IPS DF 6.9 (cell line): ENCODE data around the gene FIBCD1.
A peak's percentile ranks its signal among the peaks of the same experiment; 100 is the strongest.

Experiments used
- DNase-seq: peaks from one replicate; pipeline ENCODE4 v3.0.0-alpha.2; 2013; ENCODE audit warnings: low read depth, low spot score
- H3K27ac ChIP-seq: one replicate; pipeline ENCODE4 v1.5.1; 2013; ENCODE audit warnings: low read length, control low read depth
- H3K27me3 ChIP-seq: 2 replicates; pipeline ENCODE4 v1.6.1; 2013; ENCODE audit warnings: mild to moderate bottlenecking, low read length; ENCODE audit not compliant: control insufficient read depth, insufficient read depth
- H3K36me3 ChIP-seq: 2 replicates; pipeline ENCODE4 v1.6.1; 2013; ENCODE audit warnings: low read length; ENCODE audit not compliant: control insufficient read depth, insufficient read depth
- H3K4me1 ChIP-seq: 2 replicates; pipeline ENCODE4 v1.6.1; 2013; ENCODE audit warnings: low read length; ENCODE audit not compliant: control insufficient read depth, insufficient read depth
- H3K4me3 ChIP-seq: 2 replicates; pipeline ENCODE4 v1.5.1; 2013; ENCODE audit warnings: mild to moderate bottlenecking, low read length
- H3K9me3 ChIP-seq: 2 replicates; pipeline ENCODE4 v1.6.1; 2013; ENCODE audit warnings: low read length, inconsistent platforms; ENCODE audit not compliant: control insufficient read depth, insufficient read depth
- WGBS: extraction: QIAGEN DNeasy Blood & Tissue Kit; methylation state at CpG from one replicate; pipeline ENCODE4 v1.1.7; 2013; ENCODE audit warnings: mixed read lengths, missing lambda C conversion rate; ENCODE audit not compliant: insufficient read length, insufficient coverage; 5-methylcytosine and 5-hydroxymethylcytosine counted together

Gene FIBCD1

DNA sequence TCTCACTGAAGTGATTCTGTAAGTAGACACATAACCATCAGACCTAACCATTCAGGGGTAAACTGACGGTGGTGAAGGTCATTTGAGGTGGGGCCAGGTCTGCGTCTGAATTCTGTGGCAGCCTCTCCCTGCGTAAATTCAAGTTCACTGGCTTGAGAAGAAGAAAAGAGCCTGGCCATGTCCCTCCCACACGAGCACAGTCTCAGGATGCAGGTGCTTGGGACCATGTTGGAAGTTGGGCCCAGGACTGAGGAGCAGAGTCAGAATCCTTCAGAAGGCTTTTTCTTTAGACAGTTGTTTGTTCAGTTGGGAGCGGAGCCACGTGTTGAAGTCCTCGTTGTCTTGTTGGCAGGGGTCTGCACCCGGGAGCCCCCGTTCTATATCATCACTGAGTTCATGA is 66.5 kb downstream of the FIBCD1 start:
- H3K4me1 ChIP-seq: no peaks in the 10 kb centered on the region
- no peak overlapping the region for H3K4me3 ChIP-seq
- DNase-seq: no peak
- WGBS: no CpG with 5 or more reads among the region's 9 CpGs
- H3K27me3 ChIP-seq: no peaks in the 10 kb centered on the region
- H3K36me3 ChIP-seq: peaks cover 28% of the 10 kb centered on the region
- no peaks in the 10 kb centered on the region for H3K9me3 ChIP-seq
- no peak overlapping the region for H3K27ac ChIP-seq

- Histone ChIP-seq H3K4me1 (no peaks in the 10 kb centered on the region), H3K27me3 (no peaks in the 10 kb centered on the region), H3K36me3 (peaks cover 28% of the 10 kb centered on the region), H3K4me3 (no peak overlapping the region), H3K9me3 (no peaks in the 10 kb centered on the region), H3K27ac (no peak overlapping the region)
- WGBS: no CpG with 5 or more reads among the region's 15 CpGs
- no peak for DNase-seq
Measured at GRCh38 chr9:130872093-130872492, 67.0 kb downstream of the FIBCD1 start.

- H3K27ac ChIP-seq: no peak overlapping the region
Measured at GRCh38 chr9:130871395-130872062, 67.5 kb downstream of the FIBCD1 start.

GRCh38 chr9:130870491-130871381 is 68.3 kb downstream of the FIBCD1 start:
- no peak overlapping the region for H3K4me3 ChIP-seq
- WGBS: no CpG with 5 or more reads among the region's 17 CpGs
- peaks cover 28% of the 10 kb centered on the region for H3K36me3 ChIP-seq
- H3K4me1 ChIP-seq: no peaks in the 10 kb centered on the region
- H3K27ac ChIP-seq: no peak overlapping the region
- no peaks in the 10 kb centered on the region for H3K9me3 ChIP-seq
- DNase-seq: no peak
- H3K27me3 ChIP-seq: no peaks in the 10 kb centered on the region

More at GRCh38 chr9:130871395-130872062, 67.5 kb downstream of the FIBCD1 start:
- Histone ChIP-seq H3K27me3 (no peaks in the 10 kb centered on the region), H3K4me1 (no peaks in the 10 kb centered on the region), H3K36me3 (peaks cover 28% of the 10 kb centered on the region), H3K4me3 (no peak overlapping the region), H3K9me3 (no peaks in the 10 kb centered on the region)
- no peak for DNase-seq
- whole genome bisulfite sequencing: no CpG with 5 or more reads among the region's 10 CpGs

- DNase-seq: no peak
- H3K27me3 ChIP-seq: no peaks in the 10 kb centered on the region
- no peak overlapping the region for H3K4me3 ChIP-seq
- no CpG with 5 or more reads among the region's 8 CpGs for WGBS
- no peak overlapping the region for H3K27ac ChIP-seq
- no peaks in the 10 kb centered on the region for H3K9me3 ChIP-seq
- peaks cover 24% of the 10 kb centered on the region for H3K36me3 ChIP-seq
- no peaks in the 10 kb centered on the region for H3K4me1 ChIP-seq
Measured at GRCh38 chr9:130869250-130869649, 69.8 kb downstream of the FIBCD1 start.

DNA sequence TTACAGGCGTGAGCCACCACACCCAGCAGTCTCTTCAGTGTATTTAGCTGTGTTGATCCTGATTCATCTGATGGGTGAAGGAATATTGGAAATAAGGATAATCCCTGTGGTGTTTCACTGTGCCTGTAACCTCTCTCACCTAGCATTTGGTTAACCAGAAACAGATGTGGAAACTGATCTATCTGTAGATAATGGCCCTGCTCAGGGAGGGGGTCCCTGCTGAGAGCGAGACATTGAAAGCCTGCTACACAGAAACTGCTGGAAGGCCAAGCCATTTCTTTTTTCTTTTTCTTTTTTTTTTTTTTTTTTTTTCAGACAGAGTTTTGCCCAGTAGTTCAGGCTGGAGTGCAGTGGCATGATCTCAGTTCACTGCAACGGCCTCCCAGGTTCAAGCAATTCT is 70.8 kb downstream of the FIBCD1 start:
- Histone ChIP-seq H3K36me3 (peaks cover 19% of the 10 kb centered on the region), H3K4me3 (no peak overlapping the region), H3K9me3 (no peaks in the 10 kb centered on the region), H3K4me1 (no peaks in the 10 kb centered on the region), H3K27ac (no peak overlapping the region), H3K27me3 (no peaks in the 10 kb centered on the region)
- no peak for DNase-seq
- WGBS: no CpG with 5 or more reads among the region's 3 CpGs

DNA sequence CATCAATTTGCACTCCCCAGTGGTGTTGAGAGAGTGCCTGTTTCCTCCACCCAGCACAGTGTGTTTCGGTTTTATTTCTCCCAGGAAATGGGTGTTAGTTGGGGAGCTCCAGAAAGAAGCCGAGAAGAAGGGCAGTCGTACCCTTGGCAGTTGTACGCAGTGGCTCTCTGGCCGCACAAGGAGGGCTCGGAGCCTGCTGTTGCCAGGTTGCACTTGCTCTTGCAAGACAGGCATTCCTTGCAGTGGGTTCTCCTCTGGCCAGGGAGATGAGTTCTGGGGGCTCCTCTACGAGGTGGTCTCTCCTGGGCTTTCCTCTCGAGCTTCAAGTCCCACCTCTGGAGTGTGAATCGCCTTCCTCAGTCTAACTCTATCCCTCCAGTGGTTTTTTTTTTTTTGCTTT is 71.5 kb downstream of the FIBCD1 start:
- Histone ChIP-seq H3K27me3 (no peaks in the 10 kb centered on the region), H3K4me1 (no peaks in the 10 kb centered on the region), H3K4me3 (no peak overlapping the region), H3K36me3 (peaks cover 16% of the 10 kb centered on the region), H3K27ac (no peak overlapping the region), H3K9me3 (no peaks in the 10 kb centered on the region)
- DNase-seq: no peak
- no CpG with 5 or more reads among the region's 9 CpGs for WGBS

GRCh38 chr9:130866474-130866965 is 72.5 kb downstream of the FIBCD1 start:
- DNase-seq: peak; percentile 95

GRCh38 chr9:130865921-130866320 is 73.1 kb downstream of the FIBCD1 start:
- H3K9me3 ChIP-seq: no peaks in the 10 kb centered on the region
- no peak overlapping the region for H3K27ac ChIP-seq
- H3K36me3 ChIP-seq: peaks cover 9% of the 10 kb centered on the region; the same call in 1 of the 2 replicates
- WGBS: no CpG with 5 or more reads among the region's 3 CpGs
- DNase-seq: no peak
- H3K4me1 ChIP-seq: no peaks in the 10 kb centered on the region
- H3K27me3 ChIP-seq: no peaks in the 10 kb centered on the region
- no peak overlapping the region for H3K4me3 ChIP-seq

More at GRCh38 chr9:130866474-130866965, 72.5 kb downstream of the FIBCD1 start:
- H3K27me3 ChIP-seq: no peaks in the 10 kb centered on the region
- H3K9me3 ChIP-seq: no peaks in the 10 kb centered on the region
- H3K36me3 ChIP-seq: peaks cover 9% of the 10 kb centered on the region; the same call in 1 of the 2 replicates
- no CpG with 5 or more reads among the region's 4 CpGs for WGBS
- H3K27ac ChIP-seq: no peak overlapping the region
- no peaks in the 10 kb centered on the region for H3K4me1 ChIP-seq
- H3K4me3 ChIP-seq: no peak overlapping the region

DNA sequence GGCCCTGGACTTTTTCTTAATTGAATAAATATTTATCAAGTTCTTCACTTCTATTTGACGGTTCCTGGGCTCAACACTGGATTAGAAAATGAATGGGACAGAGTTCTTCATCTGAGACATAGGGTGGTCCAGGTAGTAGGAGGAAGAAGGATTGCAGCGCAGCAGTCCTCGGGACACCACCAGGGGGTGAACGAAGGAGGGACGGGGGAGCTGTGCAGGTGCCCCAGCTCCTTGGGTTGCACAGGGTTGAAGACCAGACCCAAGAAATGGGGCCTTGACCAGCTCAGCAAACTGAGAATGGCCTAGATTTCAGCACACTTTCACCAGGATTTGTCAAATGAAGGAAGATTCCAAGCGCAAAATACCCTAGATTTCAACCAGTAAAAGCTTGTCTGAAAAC is 74.5 kb downstream of the FIBCD1 start:
- H3K27me3 ChIP-seq: no peaks in the 10 kb centered on the region
- no peak overlapping the region for H3K27ac ChIP-seq
- no peaks in the 10 kb centered on the region for H3K4me1 ChIP-seq
- no CpG with 5 or more reads among the region's 6 CpGs for WGBS
- H3K36me3 ChIP-seq: peaks cover 9% of the 10 kb centered on the region; the same call in 1 of the 2 replicates
- no peaks in the 10 kb centered on the region for H3K9me3 ChIP-seq
- no peak for DNase-seq
- no peak overlapping the region for H3K4me3 ChIP-seq
